Suprapubic skin (tissue), 4 donors: ENCODE measurements around the gene TARS3. TPM values are rescaled to one million over a fixed set of nuclear protein-coding genes. Genes with fewer than 3 reads are reported as not detected.

Experiments
- DNase-seq, 2 donors: peaks; one replicate each; pipeline ENCODE4 v3.0.0-alpha.2; 2019; ENCODE audit warnings: low spot score in 2 of 2
- H3K27ac ChIP-seq: fragments of 200-600 bp; sonication (generic); one replicate; pipeline ENCODE4 v1.5.1; 2019
- H3K27me3 ChIP-seq: fragments of 200-600 bp; sonication (generic); one replicate; pipeline ENCODE4 v1.5.1; 2019
- H3K36me3 ChIP-seq: fragments of 200-600 bp; sonication (generic); one replicate; pipeline ENCODE4 v1.5.1; 2019
- H3K4me1 ChIP-seq: fragments of 200-600 bp; sonication (generic); one replicate; pipeline ENCODE4 v1.5.1; 2019
- H3K4me3 ChIP-seq: fragments of 200-600 bp; sonication (generic); one replicate; pipeline ENCODE4 v1.5.1; 2019; ENCODE audit warnings: mild to moderate bottlenecking
- H3K9me3 ChIP-seq: fragments of 200-600 bp; sonication (generic); one replicate; pipeline ENCODE4 v1.5.1; 2019
- EP300 ChIP-seq: sonication (generic); formaldehyde crosslinking; IDR thresholded peaks from one replicate; pipeline ENCODE4 v1.6.1; 2017; ENCODE audit warnings: antibody characterized with exemption
- POLR2A ChIP-seq, 2 donors: fragments of 450-650 bp; IDR thresholded peaks; one replicate each; pipeline ENCODE4 v1.6.1; 2017; ENCODE audit warnings: antibody characterized with exemption in 2 of 2, mild to moderate bottlenecking in 2 of 2, moderate library complexity in 2 of 2
- POLR2AphosphoS5 ChIP-seq, 3 donors: sonication (generic); formaldehyde crosslinking; IDR thresholded peaks; one replicate each; pipeline ENCODE4 v1.6.1; 2017; ENCODE audit warnings: antibody characterized with exemption in 3 of 3
- WGBS: methylation state at CpG from one replicate; pipeline ENCODE4 v1.1.5; 2018; 5-methylcytosine and 5-hydroxymethylcytosine counted together
- total RNA-seq, 4 donors: library from RNA; depleted of rRNA; stranded (reverse); fragments of >200 nt; gene quantifications; one replicate each; pipeline ENCODE4 v1.1.0, GENCODE V29; 2016
- TF ChIP-seq, protein P1 (sequence below), 2 donors: fragments of 200-600 bp in 1 of 2; fragments of 450-650 bp in 1 of 2; sonication (generic) in 1 of 2; IDR thresholded peaks; one replicate each; pipeline ENCODE4 v1.5.1; 2016 to 2019; ENCODE audit warnings: antibody characterized with exemption in 2 of 2, mild to moderate bottlenecking in 1 of 2, moderate library complexity in 1 of 2

Gene TARS3
- total RNA-seq, 4 donors from 2014 or later = 5.4 to 19.3 (median 12.3) TPM

DNA sequence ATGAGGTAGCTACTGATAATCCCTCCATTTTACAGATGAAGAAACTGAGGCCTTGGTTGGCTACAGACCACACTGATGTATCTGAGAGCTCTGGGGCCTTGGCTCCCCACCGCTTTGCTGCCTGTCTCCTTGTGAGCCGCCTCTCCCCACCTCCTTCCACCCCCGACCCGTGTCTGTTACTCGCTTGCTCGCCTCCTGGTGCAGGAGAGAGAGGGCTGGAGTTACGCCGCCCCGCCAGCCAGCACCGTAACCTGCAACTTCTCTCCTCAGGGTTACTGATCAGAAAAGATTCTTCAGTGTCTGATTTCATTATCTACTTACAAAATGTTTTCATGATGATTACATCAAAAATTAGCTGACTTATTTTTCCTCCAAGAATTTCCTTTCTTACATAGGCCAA, 106.2 kb downstream of the TARS3 start:
- Histone ChIP-seq H3K4me1 (peaks cover 29% of the 10 kb centered on the region), H3K27me3 (no peaks in the 10 kb centered on the region), H3K36me3 (no peaks in the 10 kb centered on the region), H3K27ac (no peak overlapping the region), H3K9me3 (no peaks in the 10 kb centered on the region), H3K4me3 (no peak overlapping the region)
- TF ChIP-seq EP300 (no peak), POLR2A (IDR thresholded peaks at IDR 0.05) (no peak), POLR2AphosphoS5 (IDR thresholded peaks at IDR 0.05) (no peak)
- TF ChIP-seq, protein P1, sequence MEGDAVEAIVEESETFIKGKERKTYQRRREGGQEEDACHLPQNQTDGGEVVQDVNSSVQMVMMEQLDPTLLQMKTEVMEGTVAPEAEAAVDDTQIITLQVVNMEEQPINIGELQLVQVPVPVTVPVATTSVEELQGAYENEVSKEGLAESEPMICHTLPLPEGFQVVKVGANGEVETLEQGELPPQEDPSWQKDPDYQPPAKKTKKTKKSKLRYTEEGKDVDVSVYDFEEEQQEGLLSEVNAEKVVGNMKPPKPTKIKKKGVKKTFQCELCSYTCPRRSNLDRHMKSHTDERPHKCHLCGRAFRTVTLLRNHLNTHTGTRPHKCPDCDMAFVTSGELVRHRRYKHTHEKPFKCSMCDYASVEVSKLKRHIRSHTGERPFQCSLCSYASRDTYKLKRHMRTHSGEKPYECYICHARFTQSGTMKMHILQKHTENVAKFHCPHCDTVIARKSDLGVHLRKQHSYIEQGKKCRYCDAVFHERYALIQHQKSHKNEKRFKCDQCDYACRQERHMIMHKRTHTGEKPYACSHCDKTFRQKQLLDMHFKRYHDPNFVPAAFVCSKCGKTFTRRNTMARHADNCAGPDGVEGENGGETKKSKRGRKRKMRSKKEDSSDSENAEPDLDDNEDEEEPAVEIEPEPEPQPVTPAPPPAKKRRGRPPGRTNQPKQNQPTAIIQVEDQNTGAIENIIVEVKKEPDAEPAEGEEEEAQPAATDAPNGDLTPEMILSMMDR (IDR thresholded peaks at IDR 0.05) = no peak
- 82% methylated on average over 10 of the region's 10 CpGs for WGBS
- DNase-seq = no peak

DNA sequence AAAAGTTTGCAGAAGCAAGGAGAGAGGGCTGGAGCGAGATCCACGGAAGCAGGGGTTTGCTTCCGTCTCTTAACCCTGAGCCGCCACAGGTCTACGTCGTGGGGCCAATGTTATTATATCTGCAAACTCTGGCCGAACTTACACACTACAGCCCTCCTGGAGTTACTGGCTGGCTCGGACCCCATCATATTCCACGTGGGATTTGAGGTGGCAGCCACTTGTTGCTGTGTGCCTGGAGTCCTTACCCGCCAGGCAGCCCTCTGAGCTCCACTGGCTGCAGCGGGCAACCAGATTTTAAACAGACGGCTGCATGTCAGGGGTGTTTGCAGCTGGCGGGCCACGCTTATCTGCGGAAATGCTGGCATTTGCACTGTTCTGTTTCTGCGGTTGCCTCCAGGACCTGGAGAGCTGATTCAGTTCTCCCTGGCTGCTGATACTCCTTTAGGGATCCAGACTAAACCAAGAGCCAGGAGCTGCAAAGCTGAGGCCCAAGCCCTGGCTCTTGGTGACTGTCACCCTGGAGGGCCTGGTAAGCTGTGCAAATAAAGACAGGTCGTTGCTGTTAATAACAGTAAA, 106.8 kb downstream of the TARS3 start:
- H3K4me1 ChIP-seq = peaks cover 34% of the 10 kb centered on the region
- H3K27me3 ChIP-seq = no peaks in the 10 kb centered on the region
- H3K36me3 ChIP-seq = no peaks in the 10 kb centered on the region
- WGBS = 93% methylated on average over 17 of the region's 17 CpGs
- H3K4me3 ChIP-seq = no peak overlapping the region
- DNase-seq = no peak
- H3K27ac ChIP-seq = no peak overlapping the region
- no peak for TF ChIP-seq POLR2AphosphoS5 (IDR thresholded peaks at IDR 0.05)
- TF ChIP-seq, protein P1 (IDR thresholded peaks at IDR 0.05) = no peak
- TF ChIP-seq EP300 = no peak
- no peak for TF ChIP-seq POLR2A (IDR thresholded peaks at IDR 0.05)
- H3K9me3 ChIP-seq = no peaks in the 10 kb centered on the region

DNA sequence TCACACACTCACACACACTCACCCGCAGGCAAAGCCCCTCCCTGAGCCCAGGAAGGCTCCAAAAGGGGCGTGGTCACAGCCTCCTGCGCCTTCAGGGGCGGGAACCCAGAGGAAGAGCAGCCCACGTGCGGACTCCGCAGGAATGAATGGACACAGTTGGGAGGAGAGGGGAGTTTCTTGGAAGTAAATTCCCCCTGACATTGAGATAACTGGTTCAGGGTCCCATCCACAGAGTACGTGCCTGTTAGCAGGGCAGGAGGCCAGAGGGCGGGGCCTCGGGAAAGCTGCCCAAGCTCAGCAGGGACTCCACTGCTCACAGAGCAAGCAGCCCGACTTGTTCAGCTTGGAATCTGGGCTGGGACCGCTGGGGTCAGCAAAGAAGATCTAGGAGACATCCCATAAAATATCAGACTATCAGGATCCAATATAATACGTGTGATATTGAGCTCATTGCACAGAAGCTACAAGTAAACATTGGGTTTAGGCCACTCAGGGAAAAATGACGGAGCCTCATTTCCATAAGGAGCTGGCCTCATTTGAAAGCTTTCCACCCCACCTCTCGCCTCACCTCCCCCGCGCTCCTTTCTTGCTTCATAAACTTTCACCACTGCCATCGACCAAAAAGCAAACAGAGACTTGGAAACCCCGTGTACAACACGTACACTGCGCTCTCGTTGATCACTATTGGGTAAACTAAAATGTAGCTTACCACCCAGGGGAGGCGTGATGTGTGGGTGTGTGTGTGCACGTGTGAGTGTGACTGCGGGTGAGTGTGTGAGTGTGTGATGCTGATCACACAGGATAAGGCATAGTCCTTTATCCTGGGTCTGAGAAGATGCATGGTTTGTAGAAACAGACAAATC, 108.1 kb downstream of the TARS3 start:
- H3K27me3 ChIP-seq = no peaks in the 10 kb centered on the region
- 57% methylated on average over 18 of the region's 25 CpGs for WGBS
- no peak for TF ChIP-seq EP300
- no peak for TF ChIP-seq POLR2A (IDR thresholded peaks at IDR 0.05)
- TF ChIP-seq, protein P1 (IDR thresholded peaks at IDR 0.05) = no peak
- no peak for TF ChIP-seq POLR2AphosphoS5 (IDR thresholded peaks at IDR 0.05)
- H3K4me3 ChIP-seq = peak overlapping the region; percentile 13
- DNase-seq = peak in 1 of 2 donors; percentile 68
- H3K9me3 ChIP-seq = no peaks in the 10 kb centered on the region
- H3K36me3 ChIP-seq = no peaks in the 10 kb centered on the region
- H3K27ac ChIP-seq = no peak overlapping the region
- H3K4me1 ChIP-seq = peaks cover 34% of the 10 kb centered on the region

DNA sequence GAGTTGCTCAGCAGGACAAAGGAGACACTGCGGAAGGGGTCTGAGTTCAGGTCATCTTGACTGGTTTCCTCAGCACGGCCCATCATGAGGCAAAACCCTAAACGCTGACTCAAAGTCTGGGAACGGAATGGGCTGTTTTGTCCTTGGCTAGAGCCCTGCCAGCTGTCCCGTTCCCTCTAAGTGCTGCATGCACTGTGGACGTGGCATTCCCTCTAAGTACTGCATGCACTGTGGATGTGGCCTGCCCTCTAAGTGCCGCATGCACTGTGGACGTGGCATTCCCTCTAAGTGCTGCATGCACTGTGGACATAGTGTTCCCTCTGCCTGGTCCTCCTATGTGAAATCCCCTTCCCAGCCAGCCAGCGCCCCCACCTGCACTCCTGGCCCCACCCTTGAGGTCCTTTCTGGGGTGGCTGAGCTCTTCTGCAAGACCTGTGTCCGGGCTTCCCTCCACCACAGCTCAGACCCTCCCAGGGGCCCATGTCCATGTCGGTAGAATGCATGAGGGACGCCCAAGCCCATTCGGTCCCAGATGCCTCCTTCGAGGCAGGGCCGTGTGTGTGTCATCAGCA, 108.8 kb downstream of the TARS3 start:
- H3K4me1 ChIP-seq = peaks cover 34% of the 10 kb centered on the region
- H3K27me3 ChIP-seq = no peaks in the 10 kb centered on the region
- H3K4me3 ChIP-seq = no peak overlapping the region
- no peak for DNase-seq
- H3K9me3 ChIP-seq = no peaks in the 10 kb centered on the region
- H3K27ac ChIP-seq = no peak overlapping the region
- WGBS = 42% methylated on average over 8 of the region's 15 CpGs
- H3K36me3 ChIP-seq = no peaks in the 10 kb centered on the region
- TF ChIP-seq, protein P1 (IDR thresholded peaks at IDR 0.05) = no peak
- TF ChIP-seq EP300 (no peak), POLR2A (IDR thresholded peaks at IDR 0.05) (no peak), POLR2AphosphoS5 (IDR thresholded peaks at IDR 0.05) (no peak)

DNA sequence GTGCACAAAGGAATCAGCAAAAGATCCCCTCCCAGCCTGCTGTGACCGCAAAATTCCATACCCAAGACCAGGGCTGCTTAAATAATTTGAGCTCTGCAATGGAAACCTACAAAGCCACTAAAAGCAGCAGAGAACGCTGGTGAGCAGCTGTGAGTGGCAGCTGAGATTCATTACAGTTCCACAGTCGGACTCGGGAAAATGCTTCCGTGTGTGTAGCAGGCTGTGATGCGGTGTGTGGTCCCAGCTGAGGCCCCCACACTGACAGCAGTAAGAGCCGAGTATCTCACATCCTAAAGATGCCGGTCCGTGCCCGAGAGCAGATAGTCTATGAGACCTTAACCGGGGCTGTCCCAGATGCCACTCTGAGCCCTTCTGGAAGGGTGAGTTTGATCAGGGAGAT, 109.5 kb downstream of the TARS3 start:
- Histone ChIP-seq H3K36me3 (no peaks in the 10 kb centered on the region), H3K27ac (no peak overlapping the region), H3K27me3 (no peaks in the 10 kb centered on the region), H3K4me1 (peaks cover 34% of the 10 kb centered on the region), H3K9me3 (no peaks in the 10 kb centered on the region), H3K4me3 (no peak overlapping the region)
- 85% methylated on average over 11 of the region's 11 CpGs for WGBS
- TF ChIP-seq, protein P1 (IDR thresholded peaks at IDR 0.05) = no peak
- TF ChIP-seq POLR2AphosphoS5 (IDR thresholded peaks at IDR 0.05) = no peak
- no peak for TF ChIP-seq POLR2A (IDR thresholded peaks at IDR 0.05)
- no peak for TF ChIP-seq EP300
- no peak for DNase-seq
